H1 (cell line): ENCODE data around the gene MSANTD4. TPM values are rescaled to one million over a fixed set of nuclear protein-coding genes. Genes with fewer than 3 reads are reported as not detected.

Source experiments
- ASH2L ChIP-seq: fragments of 200-600, 300-600 bp; sonication (generic); IDR thresholded peaks from one replicate; pipeline ENCODE4 v1.7.1; 2017; ENCODE audit warnings: low read length
- CEBPB ChIP-seq: IDR thresholded peaks from 2 replicates; pipeline ENCODE4 v1.6.1; 2012; ENCODE audit warnings: low read depth, low read length
- CHD1 ChIP-seq: IDR thresholded peaks from 2 replicates; pipeline ENCODE4 v1.6.1; 2012; ENCODE audit warnings: low read depth, low read length, improper control_type of control experiment
- EP300 ChIP-seq, 2 experiments: IDR thresholded peaks; 1 replicate in 1 of 2; 2 replicates in 1 of 2; pipeline ENCODE4 v1.6.1; 2011 to 2012; ENCODE audit warnings: low read depth in 2 of 2, low read length in 2 of 2, mild to moderate bottlenecking in 2 of 2, borderline replicate concordance in 1 of 2, inconsistent platforms in 1 of 2, moderate library complexity in 1 of 2
- EZH2 ChIP-seq: fragments of 200-600 bp; sonication (generic); IDR thresholded peaks from 2 replicates; pipeline ENCODE4 v1.7.1; 2012; ENCODE audit warnings: low read depth, mild to moderate bottlenecking, moderate library complexity, low read length, inconsistent platforms; ENCODE audit not compliant: severe bottlenecking
- NANOG ChIP-seq: IDR thresholded peaks from 2 replicates; pipeline ENCODE4 v1.6.1; 2011; ENCODE audit warnings: low read length, low read depth, mild to moderate bottlenecking, inconsistent platforms; ENCODE audit not compliant: insufficient read depth, poor library complexity, severe bottlenecking
- SIRT6 ChIP-seq: IDR thresholded peaks from one replicate; pipeline ENCODE4 v1.7.1; 2012; ENCODE audit warnings: low read length, inconsistent platforms
- SIX5 ChIP-seq: IDR thresholded peaks from 2 replicates; pipeline ENCODE4 v1.6.1; 2011; ENCODE audit warnings: mild to moderate bottlenecking, low read depth, low read length
- SP1 ChIP-seq: IDR thresholded peaks from 2 replicates; pipeline ENCODE4 v1.6.1; 2011; ENCODE audit warnings: low read depth, low read length
- SP2 ChIP-seq: IDR thresholded peaks from 2 replicates; pipeline ENCODE4 v1.6.1; 2012; ENCODE audit warnings: mild to moderate bottlenecking, low read length, inconsistent platforms
- polyA plus RNA-seq, 7 experiments: library from polyadenylated mRNA; depleted of rRNA in 3 of 7; stranded (reverse) in 5 of 7; unstranded in 2 of 7; fragments of >200 nt in 5 of 7; fragments of 200-250 nt in 2 of 7; gene quantifications; 1 replicate in 5 of 7; 2 replicates in 1 of 7; 4 replicates in 1 of 7; pipeline versions ENCODE4 v1.2.1 to v1.2.3, GENCODE V29; 2011 to 2013; ENCODE audit warnings: missing spikeins in 2 of 7, mixed read lengths in 2 of 7
- total RNA-seq: library from RNA; stranded (reverse); fragmentation: NEBNext Ultra II Directional; extraction: Animal tissue kit (Norgen Biotek cat#: 25700); gene quantifications from 2 replicates; pipeline ENCODE4 v1.2.1, GENCODE V29; 2021
- TF ChIP-seq, protein P1 (sequence below): fragments of 300-600 bp; sonication (generic); IDR thresholded peaks from 2 replicates; pipeline ENCODE4 v1.7.1; 2012; ENCODE audit warnings: low read length, moderate library complexity, mild to moderate bottlenecking, inconsistent platforms; ENCODE audit not compliant: insufficient replicate concordance

The MSANTD4 gene
- total and polyA plus RNA-seq, 2 of the 8 experiments (the other 6 are each of a cell fraction or from before 2014, with no cell fraction given), result 5.1 to 21.9 TPM

DNA sequence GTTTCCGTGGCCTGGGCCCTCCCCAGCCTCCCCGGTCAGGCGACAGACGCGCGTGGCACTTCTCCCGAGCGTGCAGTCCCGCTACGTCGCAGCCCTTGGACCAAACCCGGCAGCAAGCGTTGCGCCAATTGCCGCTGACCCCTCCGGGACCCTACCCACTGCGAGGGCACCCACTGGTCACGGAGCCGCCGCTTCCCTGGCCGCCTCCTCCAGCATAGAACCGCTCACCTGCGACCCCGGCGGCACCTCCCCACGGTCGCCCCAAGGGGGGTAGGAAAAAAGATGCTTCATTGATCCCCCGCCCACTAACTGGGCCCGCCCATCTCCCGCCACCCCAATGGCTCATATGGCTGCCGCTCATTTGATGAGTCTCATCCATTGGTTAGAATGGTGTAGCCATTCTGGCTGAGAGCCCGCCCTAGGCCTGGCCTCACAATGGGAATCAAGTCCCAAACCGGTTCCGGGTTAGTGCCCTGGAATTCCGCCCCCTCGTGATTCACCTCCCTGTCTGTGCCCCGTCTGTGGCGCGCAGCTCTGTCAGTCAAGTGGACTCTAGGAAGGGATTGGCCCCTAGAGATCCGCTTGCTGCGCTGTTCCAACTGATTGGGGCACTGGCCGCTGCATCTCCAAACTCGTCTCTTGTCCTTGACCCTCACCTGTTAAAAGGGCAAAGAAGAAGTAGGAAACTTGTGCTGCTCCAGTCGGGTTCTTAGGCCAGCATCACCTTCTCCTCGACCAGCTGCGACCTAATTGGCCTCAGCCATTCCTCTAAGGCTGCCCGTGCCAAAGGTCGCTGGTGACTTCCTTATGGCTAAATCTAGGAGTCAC, at the start of gene MSANTD4 (continued):
- TF ChIP-seq, protein P1, sequence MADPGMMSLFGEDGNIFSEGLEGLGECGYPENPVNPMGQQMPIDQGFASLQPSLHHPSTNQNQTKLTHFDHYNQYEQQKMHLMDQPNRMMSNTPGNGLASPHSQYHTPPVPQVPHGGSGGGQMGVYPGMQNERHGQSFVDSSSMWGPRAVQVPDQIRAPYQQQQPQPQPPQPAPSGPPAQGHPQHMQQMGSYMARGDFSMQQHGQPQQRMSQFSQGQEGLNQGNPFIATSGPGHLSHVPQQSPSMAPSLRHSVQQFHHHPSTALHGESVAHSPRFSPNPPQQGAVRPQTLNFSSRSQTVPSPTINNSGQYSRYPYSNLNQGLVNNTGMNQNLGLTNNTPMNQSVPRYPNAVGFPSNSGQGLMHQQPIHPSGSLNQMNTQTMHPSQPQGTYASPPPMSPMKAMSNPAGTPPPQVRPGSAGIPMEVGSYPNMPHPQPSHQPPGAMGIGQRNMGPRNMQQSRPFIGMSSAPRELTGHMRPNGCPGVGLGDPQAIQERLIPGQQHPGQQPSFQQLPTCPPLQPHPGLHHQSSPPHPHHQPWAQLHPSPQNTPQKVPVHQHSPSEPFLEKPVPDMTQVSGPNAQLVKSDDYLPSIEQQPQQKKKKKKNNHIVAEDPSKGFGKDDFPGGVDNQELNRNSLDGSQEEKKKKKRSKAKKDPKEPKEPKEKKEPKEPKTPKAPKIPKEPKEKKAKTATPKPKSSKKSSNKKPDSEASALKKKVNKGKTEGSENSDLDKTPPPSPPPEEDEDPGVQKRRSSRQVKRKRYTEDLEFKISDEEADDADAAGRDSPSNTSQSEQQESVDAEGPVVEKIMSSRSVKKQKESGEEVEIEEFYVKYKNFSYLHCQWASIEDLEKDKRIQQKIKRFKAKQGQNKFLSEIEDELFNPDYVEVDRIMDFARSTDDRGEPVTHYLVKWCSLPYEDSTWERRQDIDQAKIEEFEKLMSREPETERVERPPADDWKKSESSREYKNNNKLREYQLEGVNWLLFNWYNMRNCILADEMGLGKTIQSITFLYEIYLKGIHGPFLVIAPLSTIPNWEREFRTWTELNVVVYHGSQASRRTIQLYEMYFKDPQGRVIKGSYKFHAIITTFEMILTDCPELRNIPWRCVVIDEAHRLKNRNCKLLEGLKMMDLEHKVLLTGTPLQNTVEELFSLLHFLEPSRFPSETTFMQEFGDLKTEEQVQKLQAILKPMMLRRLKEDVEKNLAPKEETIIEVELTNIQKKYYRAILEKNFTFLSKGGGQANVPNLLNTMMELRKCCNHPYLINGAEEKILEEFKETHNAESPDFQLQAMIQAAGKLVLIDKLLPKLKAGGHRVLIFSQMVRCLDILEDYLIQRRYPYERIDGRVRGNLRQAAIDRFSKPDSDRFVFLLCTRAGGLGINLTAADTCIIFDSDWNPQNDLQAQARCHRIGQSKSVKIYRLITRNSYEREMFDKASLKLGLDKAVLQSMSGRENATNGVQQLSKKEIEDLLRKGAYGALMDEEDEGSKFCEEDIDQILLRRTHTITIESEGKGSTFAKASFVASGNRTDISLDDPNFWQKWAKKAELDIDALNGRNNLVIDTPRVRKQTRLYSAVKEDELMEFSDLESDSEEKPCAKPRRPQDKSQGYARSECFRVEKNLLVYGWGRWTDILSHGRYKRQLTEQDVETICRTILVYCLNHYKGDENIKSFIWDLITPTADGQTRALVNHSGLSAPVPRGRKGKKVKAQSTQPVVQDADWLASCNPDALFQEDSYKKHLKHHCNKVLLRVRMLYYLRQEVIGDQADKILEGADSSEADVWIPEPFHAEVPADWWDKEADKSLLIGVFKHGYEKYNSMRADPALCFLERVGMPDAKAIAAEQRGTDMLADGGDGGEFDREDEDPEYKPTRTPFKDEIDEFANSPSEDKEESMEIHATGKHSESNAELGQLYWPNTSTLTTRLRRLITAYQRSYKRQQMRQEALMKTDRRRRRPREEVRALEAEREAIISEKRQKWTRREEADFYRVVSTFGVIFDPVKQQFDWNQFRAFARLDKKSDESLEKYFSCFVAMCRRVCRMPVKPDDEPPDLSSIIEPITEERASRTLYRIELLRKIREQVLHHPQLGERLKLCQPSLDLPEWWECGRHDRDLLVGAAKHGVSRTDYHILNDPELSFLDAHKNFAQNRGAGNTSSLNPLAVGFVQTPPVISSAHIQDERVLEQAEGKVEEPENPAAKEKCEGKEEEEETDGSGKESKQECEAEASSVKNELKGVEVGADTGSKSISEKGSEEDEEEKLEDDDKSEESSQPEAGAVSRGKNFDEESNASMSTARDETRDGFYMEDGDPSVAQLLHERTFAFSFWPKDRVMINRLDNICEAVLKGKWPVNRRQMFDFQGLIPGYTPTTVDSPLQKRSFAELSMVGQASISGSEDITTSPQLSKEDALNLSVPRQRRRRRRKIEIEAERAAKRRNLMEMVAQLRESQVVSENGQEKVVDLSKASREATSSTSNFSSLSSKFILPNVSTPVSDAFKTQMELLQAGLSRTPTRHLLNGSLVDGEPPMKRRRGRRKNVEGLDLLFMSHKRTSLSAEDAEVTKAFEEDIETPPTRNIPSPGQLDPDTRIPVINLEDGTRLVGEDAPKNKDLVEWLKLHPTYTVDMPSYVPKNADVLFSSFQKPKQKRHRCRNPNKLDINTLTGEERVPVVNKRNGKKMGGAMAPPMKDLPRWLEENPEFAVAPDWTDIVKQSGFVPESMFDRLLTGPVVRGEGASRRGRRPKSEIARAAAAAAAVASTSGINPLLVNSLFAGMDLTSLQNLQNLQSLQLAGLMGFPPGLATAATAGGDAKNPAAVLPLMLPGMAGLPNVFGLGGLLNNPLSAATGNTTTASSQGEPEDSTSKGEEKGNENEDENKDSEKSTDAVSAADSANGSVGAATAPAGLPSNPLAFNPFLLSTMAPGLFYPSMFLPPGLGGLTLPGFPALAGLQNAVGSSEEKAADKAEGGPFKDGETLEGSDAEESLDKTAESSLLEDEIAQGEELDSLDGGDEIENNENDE, result no peak
- TF ChIP-seq EZH2 (no peak), EP300 (IDR thresholded peaks at IDR 0.05; ENCODE audit: borderline replicate concordance in 1 of 2, low read depth in 2 of 2, low read length in 2 of 2) (no peak), CHD1 (no peak), CEBPB (no peak), SP1 (peak; percentile 98), SIRT6 (no peak), NANOG (no peak), SIX5 (no peak), SP2 (peak; percentile 90), ASH2L (peak; percentile 69)
